Measurements from ENCODE around the gene MT1G. TPM values are rescaled to one million over a fixed set of nuclear protein-coding genes. Genes with fewer than 3 reads are reported as not detected.

MT1G gene
- total RNA-seq, 1 experiment from 2014 or later, result not detected

DNA sequence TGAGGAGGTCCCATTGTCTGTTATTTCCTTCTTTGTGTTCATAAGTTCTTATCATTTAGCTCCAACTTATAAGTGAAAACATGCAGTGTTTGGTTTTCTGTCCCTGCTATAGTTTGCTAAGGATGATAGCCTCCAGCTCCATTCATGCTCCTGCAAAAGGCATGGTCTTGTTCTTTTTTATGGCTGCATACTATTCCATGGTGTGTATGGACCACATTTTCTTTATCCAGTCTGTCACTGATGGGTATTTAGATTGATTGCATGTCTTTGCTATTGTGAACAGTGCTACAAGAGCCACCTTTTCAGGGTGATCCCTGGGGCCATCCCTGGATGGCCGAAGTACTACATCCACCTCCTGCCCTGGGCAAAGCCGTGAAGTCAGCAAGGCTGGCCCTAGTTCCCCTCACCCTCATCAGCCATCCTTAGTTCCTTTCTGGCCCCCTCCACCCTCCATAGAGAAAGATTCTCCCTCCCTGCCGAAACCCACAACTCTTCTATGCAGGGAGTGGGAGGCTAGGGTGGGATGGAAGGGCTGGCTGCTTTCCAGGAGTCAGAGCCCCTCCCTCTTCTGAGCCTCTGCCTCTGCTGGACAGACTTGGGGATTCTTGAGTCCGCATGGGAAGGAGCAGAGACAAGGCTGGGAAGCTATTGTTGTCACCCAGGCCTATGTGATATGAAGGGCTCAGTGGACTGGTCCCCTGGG, 22.7 kb upstream of the MT1G start:
- intact Hi-C loops (cut with micrococcal nuclease), result no loop called here
- H3K4me3 Mint-ChIP-seq (ENCODE audit: unreplicated experiment), result no peak overlapping the region
- no peaks in the 10 kb centered on the region for H3K9me3 Mint-ChIP-seq (ENCODE audit: unreplicated experiment)
- H3K4me1 Mint-ChIP-seq (ENCODE audit: insufficient read depth, unreplicated experiment), result peaks cover 17% of the 10 kb centered on the region
- TF ChIP-seq, protein P1, sequence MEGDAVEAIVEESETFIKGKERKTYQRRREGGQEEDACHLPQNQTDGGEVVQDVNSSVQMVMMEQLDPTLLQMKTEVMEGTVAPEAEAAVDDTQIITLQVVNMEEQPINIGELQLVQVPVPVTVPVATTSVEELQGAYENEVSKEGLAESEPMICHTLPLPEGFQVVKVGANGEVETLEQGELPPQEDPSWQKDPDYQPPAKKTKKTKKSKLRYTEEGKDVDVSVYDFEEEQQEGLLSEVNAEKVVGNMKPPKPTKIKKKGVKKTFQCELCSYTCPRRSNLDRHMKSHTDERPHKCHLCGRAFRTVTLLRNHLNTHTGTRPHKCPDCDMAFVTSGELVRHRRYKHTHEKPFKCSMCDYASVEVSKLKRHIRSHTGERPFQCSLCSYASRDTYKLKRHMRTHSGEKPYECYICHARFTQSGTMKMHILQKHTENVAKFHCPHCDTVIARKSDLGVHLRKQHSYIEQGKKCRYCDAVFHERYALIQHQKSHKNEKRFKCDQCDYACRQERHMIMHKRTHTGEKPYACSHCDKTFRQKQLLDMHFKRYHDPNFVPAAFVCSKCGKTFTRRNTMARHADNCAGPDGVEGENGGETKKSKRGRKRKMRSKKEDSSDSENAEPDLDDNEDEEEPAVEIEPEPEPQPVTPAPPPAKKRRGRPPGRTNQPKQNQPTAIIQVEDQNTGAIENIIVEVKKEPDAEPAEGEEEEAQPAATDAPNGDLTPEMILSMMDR (IDR thresholded peaks at IDR 0.05; ENCODE audit: unreplicated experiment), result no peak
- H3K27me3 Mint-ChIP-seq (ENCODE audit: insufficient read depth, unreplicated experiment), result no peaks in the 10 kb centered on the region
- BruUV-seq (replicated peaks), result no TSS peak
- ChIA-PET CTCF (interaction anchor here (0.6 to 3.0 kb wide), 4 partner anchors 11 to 254 kb away, joined by 3 to 8 read pairs (median 6); no protein-coding TSS in a partner anchor), POLR2A (interaction anchor here (0.6 to 4.4 kb wide), 7 partner anchors 11 to 184 kb away, joined by 3 to 23 read pairs (median 4); partner anchors contain the start of gene MT2A)
- no peak overlapping the region for H3K27ac Mint-ChIP-seq (ENCODE audit: low read depth, unreplicated experiment)
- H3K36me3 Mint-ChIP-seq (ENCODE audit: insufficient read depth, unreplicated experiment), result peaks cover 8% of the 10 kb centered on the region
- DNase-seq (ENCODE audit: unreplicated experiment), result no peak

DNA sequence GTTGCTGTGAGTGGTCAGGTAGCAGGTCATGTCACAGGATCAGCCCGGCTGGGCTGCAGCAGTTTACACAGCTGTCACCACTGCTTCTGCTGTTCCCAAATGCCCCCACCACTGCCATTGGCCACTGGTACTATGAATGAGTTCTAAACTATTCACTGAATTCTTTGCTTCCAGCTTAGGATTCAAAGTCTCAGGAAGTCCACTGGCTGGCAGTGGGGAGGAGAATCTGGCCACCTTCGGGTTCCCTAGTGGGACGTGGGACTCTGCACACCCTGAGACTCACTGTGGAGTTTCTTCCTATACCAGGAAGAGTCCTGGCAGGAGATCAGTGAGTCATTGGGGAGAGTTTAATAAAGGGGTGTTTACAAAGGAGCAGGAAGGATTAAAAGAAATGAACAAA, 21.3 kb upstream of the MT1G start:
- no peak for DNase-seq (ENCODE audit: unreplicated experiment)
- peaks cover 14% of the 10 kb centered on the region for H3K36me3 Mint-ChIP-seq (ENCODE audit: insufficient read depth, unreplicated experiment)
- intact Hi-C loops (cut with micrococcal nuclease), result no loop called here
- ChIA-PET POLR2A (interaction anchor here (0.6 to 14.3 kb wide), 5 partner anchors 11 to 88 kb away, joined by 3 to 444 read pairs (median 7); partner anchors contain the start of genes MT1E and MT2A), CTCF (interaction anchor here (0.9 to 3.0 kb wide), 3 partner anchors 13 to 113 kb away, joined by 4 to 8 read pairs (median 7); no protein-coding TSS in a partner anchor)
- TF ChIP-seq, protein P1 (IDR thresholded peaks at IDR 0.05; ENCODE audit: unreplicated experiment), result no peak
- no peak overlapping the region for H3K27ac Mint-ChIP-seq (ENCODE audit: low read depth, unreplicated experiment)
- H3K9me3 Mint-ChIP-seq (ENCODE audit: unreplicated experiment), result no peaks in the 10 kb centered on the region
- H3K27me3 Mint-ChIP-seq (ENCODE audit: insufficient read depth, unreplicated experiment), result no peaks in the 10 kb centered on the region
- H3K4me1 Mint-ChIP-seq (ENCODE audit: insufficient read depth, unreplicated experiment), result peaks cover 23% of the 10 kb centered on the region
- BruUV-seq (replicated peaks), result no TSS peak
- H3K4me3 Mint-ChIP-seq (ENCODE audit: unreplicated experiment), result no peak overlapping the region

GRCh38 chr16:56688762-56689161, 20.9 kb upstream of the MT1G start:
- ChIA-PET CTCF (interaction anchor here (0.9 to 3.0 kb wide), 3 partner anchors 13 to 113 kb away, joined by 4 to 8 read pairs (median 7); no protein-coding TSS in a partner anchor), POLR2A (interaction anchor here (0.6 to 14.3 kb wide), 4 partner anchors 10 to 88 kb away, joined by 3 to 444 read pairs (median 6); partner anchors contain the start of genes MT1E and MT2A)
- intact Hi-C loops (cut with micrococcal nuclease), result no loop called here
- no peak overlapping the region for H3K4me3 Mint-ChIP-seq (ENCODE audit: unreplicated experiment)
- no peak overlapping the region for H3K27ac Mint-ChIP-seq (ENCODE audit: low read depth, unreplicated experiment)
- no peaks in the 10 kb centered on the region for H3K9me3 Mint-ChIP-seq (ENCODE audit: unreplicated experiment)
- H3K4me1 Mint-ChIP-seq (ENCODE audit: insufficient read depth, unreplicated experiment), result peaks cover 27% of the 10 kb centered on the region
- TF ChIP-seq, protein P1 (IDR thresholded peaks at IDR 0.05; ENCODE audit: unreplicated experiment), result no peak
- no peak for DNase-seq (ENCODE audit: unreplicated experiment)
- peaks cover 18% of the 10 kb centered on the region for H3K36me3 Mint-ChIP-seq (ENCODE audit: insufficient read depth, unreplicated experiment)
- no peaks in the 10 kb centered on the region for H3K27me3 Mint-ChIP-seq (ENCODE audit: insufficient read depth, unreplicated experiment)
- no TSS peak for BruUV-seq (replicated peaks)

DNA sequence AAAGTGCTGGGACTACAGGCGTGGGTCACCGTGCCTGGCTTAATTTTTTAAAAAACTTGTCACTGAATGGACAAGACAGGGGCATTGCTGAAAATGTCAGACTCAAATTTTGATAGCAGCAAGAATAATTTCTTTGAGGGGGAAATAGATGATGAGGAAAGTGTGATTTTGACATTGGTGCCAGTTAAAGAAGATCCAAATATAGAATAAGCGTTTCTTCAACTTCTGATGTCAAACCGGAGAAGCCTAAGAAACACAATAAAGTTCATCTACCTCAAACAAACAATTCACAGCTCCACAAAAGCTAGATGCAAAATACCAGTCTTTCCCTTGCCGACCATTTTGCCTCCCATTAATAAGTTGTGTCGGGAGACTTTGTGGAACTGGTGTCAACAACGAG, 18.9 kb upstream of the MT1G start:
- intact Hi-C loops (cut with micrococcal nuclease), result no loop called here
- Mint-ChIP-seq H3K27ac (ENCODE audit: low read depth, unreplicated experiment) (no peak overlapping the region), H3K4me1 (ENCODE audit: insufficient read depth, unreplicated experiment) (peaks cover 24% of the 10 kb centered on the region), H3K27me3 (ENCODE audit: insufficient read depth, unreplicated experiment) (no peaks in the 10 kb centered on the region), H3K9me3 (ENCODE audit: unreplicated experiment) (no peaks in the 10 kb centered on the region), H3K36me3 (ENCODE audit: insufficient read depth, unreplicated experiment) (peaks cover 22% of the 10 kb centered on the region), H3K4me3 (ENCODE audit: unreplicated experiment) (no peak overlapping the region)
- ChIA-PET CTCF (interaction anchor here (0.8 kb wide), 1 partner anchor 83 kb away, joined by 4 read pairs; no protein-coding TSS in a partner anchor), POLR2A (interaction anchor here (0.7 to 14.3 kb wide), 3 partner anchors 62 to 239 kb away, joined by 3 to 793 read pairs (median 444); partner anchors contain the start of genes MT1E and MT2A)
- TF ChIP-seq, protein P1 (IDR thresholded peaks at IDR 0.05; ENCODE audit: unreplicated experiment), result no peak
- DNase-seq (ENCODE audit: unreplicated experiment), result no peak
- BruUV-seq (replicated peaks), result no TSS peak
